Measurements from ENCODE around the gene RAB40A. TPM values are rescaled to one million over a fixed set of nuclear protein-coding genes. Genes with fewer than 3 reads are reported as not detected.
A peak's percentile ranks its signal among the peaks of the same experiment; 100 is the strongest.

The RAB40A gene
- total RNA-seq, 2 donors from 2014 or later: 2.6 to 4.3 TPM

GRCh38 chrX:103536071-103536470 is 16.8 kb upstream of the RAB40A start:
- Histone ChIP-seq H3K4me3 (no peak overlapping the region), H3K27me3 (replicated peaks; ENCODE audit: insufficient read depth) (no peaks in the 10 kb centered on the region), H3K4me1 (ENCODE audit: control insufficient read depth in 1 of 2, low read depth in 2 of 2) (peaks cover 24 to 67% of the 10 kb centered on the region in 2 donors), H3K36me3 (no peaks in the 10 kb centered on the region), H3K9me3 (no peaks in the 10 kb centered on the region), H3K27ac (peak overlapping the region; percentile 93 to 96)
- ATAC-seq (ENCODE audit: insufficient number of reproducible peaks, low FRiP score, low read depth) (peak; percentile 37), DNase-seq (ENCODE audit: low spot score) (no peak)
- TF ChIP-seq CTCF (IDR thresholded peaks at IDR 0.05): no peak

GRCh38 chrX:103535206-103535605 is 15.9 kb upstream of the RAB40A start:
- H3K9me3 ChIP-seq: no peaks in the 10 kb centered on the region
- H3K36me3 ChIP-seq: no peaks in the 10 kb centered on the region
- ATAC-seq (ENCODE audit: insufficient number of reproducible peaks, low FRiP score, low read depth): no peak
- H3K4me3 ChIP-seq: no peak overlapping the region
- DNase-seq (ENCODE audit: low spot score): no peak
- H3K27ac ChIP-seq: peak overlapping the region; percentile 93 to 96
- TF ChIP-seq CTCF (IDR thresholded peaks at IDR 0.05): no peak
- no peaks in the 10 kb centered on the region for H3K27me3 ChIP-seq (replicated peaks; ENCODE audit: insufficient read depth)
- peaks cover 24 to 63% of the 10 kb centered on the region in 2 donors for H3K4me1 ChIP-seq (ENCODE audit: control insufficient read depth in 1 of 2, low read depth in 2 of 2)

- DNase-seq (ENCODE audit: low spot score): peak; percentile 43
- H3K27me3 ChIP-seq (replicated peaks; ENCODE audit: insufficient read depth): no peaks in the 10 kb centered on the region
These were observed 14.4 kb upstream of the RAB40A start for GRCh38 chrX:103533511-103534216.

GRCh38 chrX:103531002-103531401 is 11.7 kb upstream of the RAB40A start:
- Histone ChIP-seq H3K4me3 (no peak overlapping the region), H3K4me1 (ENCODE audit: control insufficient read depth in 1 of 2, low read depth in 2 of 2) (peaks cover 0 to 24% of the 10 kb centered on the region in 2 donors), H3K9me3 (no peaks in the 10 kb centered on the region), H3K27ac (no peak overlapping the region), H3K27me3 (replicated peaks; ENCODE audit: insufficient read depth) (no peaks in the 10 kb centered on the region), H3K36me3 (no peaks in the 10 kb centered on the region)
- no peak for TF ChIP-seq CTCF (IDR thresholded peaks at IDR 0.05)
- ATAC-seq (ENCODE audit: insufficient number of reproducible peaks, low FRiP score, low read depth) (no peak), DNase-seq (ENCODE audit: low spot score) (no peak)

More at GRCh38 chrX:103533511-103534216, 14.4 kb upstream of the RAB40A start:
- ATAC-seq (ENCODE audit: insufficient number of reproducible peaks, low FRiP score, low read depth): no peak
- peak; percentile 56 for TF ChIP-seq CTCF (IDR thresholded peaks at IDR 0.05)
- no peaks in the 10 kb centered on the region for H3K36me3 ChIP-seq
- peak overlapping the region; percentile 76 to 93 for H3K27ac ChIP-seq
- H3K4me3 ChIP-seq: peak overlapping the region; percentile 69
- peaks cover 13 to 48% of the 10 kb centered on the region in 2 donors for H3K4me1 ChIP-seq (ENCODE audit: control insufficient read depth in 1 of 2, low read depth in 2 of 2)
- no peaks in the 10 kb centered on the region for H3K9me3 ChIP-seq

GRCh38 chrX:103530545-103530944 is 11.3 kb upstream of the RAB40A start:
- ATAC-seq (ENCODE audit: insufficient number of reproducible peaks, low FRiP score, low read depth): no peak
- Histone ChIP-seq H3K27me3 (replicated peaks; ENCODE audit: insufficient read depth) (no peaks in the 10 kb centered on the region), H3K4me1 (ENCODE audit: control insufficient read depth in 1 of 2, low read depth in 2 of 2) (peaks cover 0 to 20% of the 10 kb centered on the region in 2 donors), H3K27ac (no peak overlapping the region), H3K4me3 (no peak overlapping the region), H3K9me3 (no peaks in the 10 kb centered on the region), H3K36me3 (no peaks in the 10 kb centered on the region)
- no peak for DNase-seq (ENCODE audit: low spot score)
- no peak for TF ChIP-seq CTCF (IDR thresholded peaks at IDR 0.05)
